A673 (cell line): ENCODE data around the gene SLC22A15.

Experiments
- CTCF ChIP-seq: fragments of 300-800, 200-600 bp; sonication (generic); conservative IDR thresholded peaks from 2 replicates; pipeline ENCODE4 v1.5.1; 2017; ENCODE audit warnings: low read depth, mild to moderate bottlenecking, antibody characterized with exemption, low read length, moderate library complexity, mixed read lengths
- EZH2 ChIP-seq: fragments of 200-600 bp; sonication (generic); IDR thresholded peaks from 2 replicates; pipeline ENCODE4 v1.6.1; 2017; ENCODE audit warnings: borderline replicate concordance, low read depth, mild to moderate bottlenecking, mixed read lengths, antibody characterized with exemption, low read length; ENCODE audit not compliant: poor library complexity, severe bottlenecking

- no peak for TF ChIP-seq EZH2
- TF ChIP-seq CTCF = no peak
Measured at GRCh38 chr1:116031302-116031835, 55.1 kb downstream of the SLC22A15 start.
